K562 (cell line): Measurements from ENCODE around the gene MYO7A. TPM values are rescaled to one million over a fixed set of nuclear protein-coding genes. Genes with fewer than 3 reads are reported as not detected.

Source experiments
- ATF1 ChIP-seq, 2 experiments: fragments of 450-650 bp in 1 of 2; IDR thresholded peaks; 2 replicates each; pipeline ENCODE4 v1.6.1; 2016; ENCODE audit warnings: missing compliant biosample characterization in 1 of 2, missing genetic modification characterization in 1 of 2
- ATF4 ChIP-seq: fragments of 450-650 bp; formaldehyde crosslinking; IDR thresholded peaks from 2 replicates; pipeline ENCODE4 v1.4.0; 2022; ENCODE audit warnings: mild to moderate bottlenecking, moderate library complexity
- CC2D1A ChIP-seq: fragments of 450-650 bp; IDR thresholded peaks from 2 replicates; pipeline ENCODE4 v1.6.1; 2017; ENCODE audit warnings: mild to moderate bottlenecking
- CTCF ChIP-seq, 3 experiments: IDR thresholded peaks in 2 of 3; conservative IDR thresholded peaks in 1 of 3; 2 replicates each; pipeline ENCODE4 v1.5.1; 2011 to 2012; ENCODE audit warnings: low read length in 3 of 3, mild to moderate bottlenecking in 3 of 3, control low read depth in 2 of 3, improper control_type of control experiment in 1 of 3, inconsistent platforms in 1 of 3, low read depth in 1 of 3, mixed read lengths in 1 of 3, moderate library complexity in 1 of 3; ENCODE audit not compliant: insufficient read depth in 2 of 3
- ETV5 ChIP-seq: sonication (generic); formaldehyde crosslinking; IDR thresholded peaks from 2 replicates; pipeline ENCODE4 v1.4.0; 2020; ENCODE audit warnings: low read depth, mild to moderate bottlenecking, missing genetic modification reagents
- KLF1 ChIP-seq: fragments of 450-650 bp; IDR thresholded peaks from 2 replicates; pipeline ENCODE4 v1.6.1; 2016; ENCODE audit warnings: missing genetic modification characterization, missing compliant biosample characterization
- MLLT1 ChIP-seq, 2 experiments: fragments of 450-650 bp; IDR thresholded peaks; 2 replicates each; pipeline ENCODE4 v1.6.1; 2016
- MTA3 ChIP-seq: fragments of 450-650 bp; formaldehyde crosslinking; IDR thresholded peaks from 2 replicates; pipeline ENCODE4 v1.6.1; 2017; ENCODE audit warnings: mild to moderate bottlenecking, borderline replicate concordance
- RAD21 ChIP-seq, 2 experiments: fragments of 250-450 bp in 1 of 2; fragments of 450-650 bp in 1 of 2; sonication (Bioruptor Pico) in 1 of 2; formaldehyde crosslinking in 1 of 2; IDR thresholded peaks in 1 of 2; conservative IDR thresholded peaks in 1 of 2; 2 replicates each; pipeline versions ENCODE4 v1.4.0 to v1.8.0; 2020 to 2022; ENCODE audit warnings: mild to moderate bottlenecking in 2 of 2, moderate library complexity in 1 of 2
- SIN3B ChIP-seq: fragments of 450-650 bp; IDR thresholded peaks from 2 replicates; pipeline ENCODE4 v1.6.1; 2017; ENCODE audit warnings: low read depth, mild to moderate bottlenecking, moderate library complexity
- SRSF9 ChIP-seq: fragments of 200-400 bp; formaldehyde crosslinking; IDR thresholded peaks from 2 replicates; pipeline ENCODE4 v1.6.1; 2017; ENCODE audit warnings: low read depth, low read length, borderline replicate concordance
- TCFL5 ChIP-seq: fragments of 250-450 bp; sonication (Bioruptor Pico); conservative IDR thresholded peaks from 2 replicates; pipeline ENCODE4 v1.6.1; 2021; ENCODE audit warnings: mild to moderate bottlenecking, moderate library complexity, matching md5 sums
- ZHX1 ChIP-seq: fragments of 150-350 bp; conservative IDR thresholded peaks from 2 replicates; pipeline ENCODE4 v1.6.1; 2014; ENCODE audit warnings: low read length
- ZNF174 ChIP-seq: fragments of 250-450 bp; sonication (Bioruptor Pico); IDR thresholded peaks from 2 replicates; pipeline ENCODE4 v1.4.0; 2020; ENCODE audit warnings: mild to moderate bottlenecking
- ZNF217 ChIP-seq: sonication (generic); formaldehyde crosslinking; IDR thresholded peaks from 2 replicates; pipeline ENCODE4 v1.8.0; 2022; ENCODE audit warnings: mild to moderate bottlenecking, missing genetic modification reagents
- ZNF75A ChIP-seq: fragments of 450-650 bp; formaldehyde crosslinking; IDR thresholded peaks from 2 replicates; pipeline ENCODE4 v1.4.0; 2020; ENCODE audit warnings: mild to moderate bottlenecking
- polyA plus RNA-seq, 8 experiments: library from polyadenylated mRNA; depleted of rRNA in 4 of 8; stranded (reverse) in 5 of 8; unstranded in 3 of 8; fragments of >200 nt; fragmentation: Nextera tagmentation in 2 of 8; fragmentation: Illumina TruSeq in 1 of 8; extraction: Ambion mirVana in 2 of 8; extraction: Trizol in 1 of 8; gene quantifications; 2 replicates each; pipeline versions ENCODE4 v1.2.1 to v1.2.3, GENCODE V29; 2011 to 2014; ENCODE audit warnings: inconsistent platforms in 1 of 8, missing spikeins in 1 of 8
- total RNA-seq, 7 experiments: library from RNA; depleted of rRNA in 6 of 7; stranded (reverse); fragments of >200 nt in 6 of 7; fragmentation: Illumina TruSeq in 2 of 7; extraction: Trizol in 2 of 7; gene quantifications; 2 replicates each; pipeline versions ENCODE4 v1.2.1 to v1.2.3, GENCODE V29; 2011 to 2021; ENCODE audit warnings: low replicate concordance in 1 of 7
- TF ChIP-seq, protein P1 (sequence below): sonication (generic); formaldehyde crosslinking; IDR thresholded peaks from 2 replicates; pipeline ENCODE4 v1.8.0; 2022; ENCODE audit warnings: missing genetic modification reagents, mild to moderate bottlenecking, moderate library complexity, borderline replicate concordance
- TF ChIP-seq, protein P2 (sequence below): fragments of 450-650 bp; IDR thresholded peaks from 2 replicates; pipeline ENCODE4 v1.6.1; 2016

MYO7A gene
- total and polyA plus RNA-seq, 9 of the 15 experiments (the other 6 are each of a cell fraction or from before 2014, with no cell fraction given): 0.01 to 0.11 (median 0.07) TPM; not detected in 1

- TF ChIP-seq ETV5: 0 out of 2 replicates have a peak, but pooled peaks have one; percentile 67
- no peak for TF ChIP-seq ATF1 (CRISPR knock-in tag; IDR thresholded peaks at IDR 0.05)
- peak; percentile 53 for TF ChIP-seq ATF1 (tag; IDR thresholded peaks at IDR 0.05)
- no peak for TF ChIP-seq TCFL5
- no peak for TF ChIP-seq ZNF217 (CRISPR knock-in tag)
- TF ChIP-seq ZNF75A (CRISPR knock-in tag): no peak
- TF ChIP-seq SIN3B: peak; percentile 33; the same call in 1 of the 2 replicates
- no peak for TF ChIP-seq SRSF9
- TF ChIP-seq ZNF174 (CRISPR knock-in tag): no peak
- TF ChIP-seq ATF4 (CRISPR knock-in tag): no peak
- 0 out of 2 replicates have a peak, but pooled peaks have one; percentile 71 for TF ChIP-seq ZHX1
- TF ChIP-seq CC2D1A: peak; percentile 72
- TF ChIP-seq, protein P1, sequence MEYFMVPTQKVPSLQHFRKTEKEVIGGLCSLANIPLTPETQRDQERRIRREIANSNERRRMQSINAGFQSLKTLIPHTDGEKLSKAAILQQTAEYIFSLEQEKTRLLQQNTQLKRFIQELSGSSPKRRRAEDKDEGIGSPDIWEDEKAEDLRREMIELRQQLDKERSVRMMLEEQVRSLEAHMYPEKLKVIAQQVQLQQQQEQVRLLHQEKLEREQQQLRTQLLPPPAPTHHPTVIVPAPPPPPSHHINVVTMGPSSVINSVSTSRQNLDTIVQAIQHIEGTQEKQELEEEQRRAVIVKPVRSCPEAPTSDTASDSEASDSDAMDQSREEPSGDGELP (CRISPR knock-in tag): peak; percentile 88
- TF ChIP-seq RAD21 (CRISPR knock-in tag; conservative IDR thresholded peaks at IDR 0.05 in 1 of 2, IDR thresholded peaks at IDR 0.05 in 1 of 2): peak; percentile 91 to 93
- peak; percentile 53; the same call in 1 of the 2 replicates for TF ChIP-seq MTA3
- TF ChIP-seq MLLT1 (IDR thresholded peaks at IDR 0.05): 0 out of 4 replicates have a peak, but pooled peaks of 1 of the 2 experiments have one; percentile 41
- peak; percentile 47; the same call in 1 of the 2 replicates for TF ChIP-seq KLF1
- TF ChIP-seq CTCF (IDR thresholded peaks at IDR 0.05 in 2 of 3, conservative IDR thresholded peaks at IDR 0.05 in 1 of 3; ENCODE audit: insufficient read depth in 2 of 3, low read depth in 1 of 3, low read length in 3 of 3): peak; percentile 97 to 99 (median 98)
- TF ChIP-seq, protein P2, sequence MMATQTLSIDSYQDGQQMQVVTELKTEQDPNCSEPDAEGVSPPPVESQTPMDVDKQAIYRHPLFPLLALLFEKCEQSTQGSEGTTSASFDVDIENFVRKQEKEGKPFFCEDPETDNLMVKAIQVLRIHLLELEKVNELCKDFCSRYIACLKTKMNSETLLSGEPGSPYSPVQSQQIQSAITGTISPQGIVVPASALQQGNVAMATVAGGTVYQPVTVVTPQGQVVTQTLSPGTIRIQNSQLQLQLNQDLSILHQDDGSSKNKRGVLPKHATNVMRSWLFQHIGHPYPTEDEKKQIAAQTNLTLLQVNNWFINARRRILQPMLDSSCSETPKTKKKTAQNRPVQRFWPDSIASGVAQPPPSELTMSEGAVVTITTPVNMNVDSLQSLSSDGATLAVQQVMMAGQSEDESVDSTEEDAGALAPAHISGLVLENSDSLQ: peak; percentile 24; the same call in 1 of the 2 replicates
Observed at GRCh38 chr11:77127235-77127911, 673 bp upstream of the MYO7A start (continued).
